HG02870 (cell line): ENCODE data around the gene TIMM23.
"Not testable (repeated sequence)": the region's sequence is repeated elsewhere in the genome, so short reads cannot be mapped to it uniquely, and the experiment has no call there.

Experiments
- ATAC-seq: cut with Tn5 transposase; IDR thresholded peaks from one replicate; pipeline ENCODE4 v1.9.1; 2021; ENCODE audit warnings: mild to moderate bottlenecking, moderate library complexity; ENCODE audit not compliant: unreplicated experiment

Gene TIMM23, protein sequence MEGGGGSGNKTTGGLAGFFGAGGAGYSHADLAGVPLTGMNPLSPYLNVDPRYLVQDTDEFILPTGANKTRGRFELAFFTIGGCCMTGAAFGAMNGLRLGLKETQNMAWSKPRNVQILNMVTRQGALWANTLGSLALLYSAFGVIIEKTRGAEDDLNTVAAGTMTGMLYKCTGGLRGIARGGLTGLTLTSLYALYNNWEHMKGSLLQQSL

DNA sequence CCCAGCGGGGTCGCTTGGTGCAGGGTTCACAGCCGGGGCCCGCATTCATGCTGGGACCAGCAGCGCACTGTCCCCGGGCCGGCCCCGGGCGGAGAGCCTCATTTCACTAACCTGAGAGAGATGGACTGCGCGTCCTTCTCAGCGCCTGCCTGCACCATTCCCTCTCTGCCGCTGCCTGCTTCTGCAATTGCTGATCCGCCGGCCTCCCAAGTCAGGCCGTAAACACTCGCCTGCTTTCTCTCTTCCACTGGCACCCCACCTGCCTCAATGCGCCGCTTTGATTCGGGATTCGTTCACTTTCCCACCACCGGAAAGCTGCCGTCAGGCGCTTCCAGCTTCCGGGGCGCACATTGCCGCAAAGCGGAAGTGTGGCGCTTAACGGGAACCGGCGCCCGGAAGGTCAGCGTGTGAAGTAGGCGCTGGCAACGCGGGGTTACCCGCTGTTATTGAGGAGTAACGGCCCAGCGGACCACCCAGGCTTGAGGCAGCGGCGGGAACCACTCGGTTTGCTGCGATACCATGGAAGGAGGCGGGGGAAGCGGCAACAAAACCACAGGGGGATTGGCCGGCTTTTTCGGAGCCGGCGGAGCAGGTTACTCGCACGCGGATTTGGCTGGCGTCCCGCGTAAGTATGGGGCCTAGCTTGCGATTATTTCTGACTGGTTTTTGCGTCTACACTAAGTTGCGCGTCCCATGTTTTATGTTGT is at the start of gene TIMM23:
Gene TIMM23, plus strand, starts transcription at position 384 of the 707 bp plus-strand sequence. Its CDS starts 136 bp downstream, at position 520.
- ATAC-seq: peak; percentile 55

DNA sequence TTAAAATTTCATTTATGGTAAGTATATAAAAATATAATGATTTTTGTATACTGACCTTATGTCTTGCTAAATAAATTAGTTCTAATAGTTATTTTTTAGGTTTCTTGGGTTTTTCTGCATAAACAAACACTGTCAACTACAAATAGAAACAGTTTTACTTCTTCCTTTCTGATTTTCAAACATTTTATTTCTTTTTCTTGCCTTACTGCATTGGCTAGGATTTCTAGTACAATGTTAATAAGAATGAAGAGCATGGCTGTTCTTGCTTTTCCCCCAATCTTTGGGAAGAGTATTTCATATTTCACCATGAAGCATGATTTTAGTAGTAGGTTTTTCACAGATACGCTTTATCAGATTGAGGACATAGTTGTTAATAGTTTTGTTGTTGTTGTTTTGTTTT is 45.5 kb upstream of the TIMM23 start:
- not testable (repeated sequence) for ATAC-seq

DNA sequence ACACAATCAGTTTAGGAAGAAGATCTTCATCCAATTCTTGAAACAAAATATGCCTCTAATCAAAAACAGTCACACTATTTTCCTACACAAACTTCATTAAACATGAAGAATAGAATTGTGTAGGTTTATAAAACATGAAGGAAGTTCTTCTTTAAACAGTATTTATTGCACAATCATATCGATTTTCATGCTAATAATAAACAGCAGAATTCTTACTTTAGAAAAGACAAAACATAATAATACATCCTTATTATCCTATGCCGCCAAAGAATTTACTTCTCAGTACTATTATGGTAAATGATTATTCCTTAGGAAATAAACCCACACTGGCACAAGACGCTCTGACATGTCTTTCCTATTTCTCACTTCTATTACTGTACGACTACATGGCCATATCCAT is 41.0 kb upstream of the TIMM23 start:
- not testable (repeated sequence) for ATAC-seq

DNA sequence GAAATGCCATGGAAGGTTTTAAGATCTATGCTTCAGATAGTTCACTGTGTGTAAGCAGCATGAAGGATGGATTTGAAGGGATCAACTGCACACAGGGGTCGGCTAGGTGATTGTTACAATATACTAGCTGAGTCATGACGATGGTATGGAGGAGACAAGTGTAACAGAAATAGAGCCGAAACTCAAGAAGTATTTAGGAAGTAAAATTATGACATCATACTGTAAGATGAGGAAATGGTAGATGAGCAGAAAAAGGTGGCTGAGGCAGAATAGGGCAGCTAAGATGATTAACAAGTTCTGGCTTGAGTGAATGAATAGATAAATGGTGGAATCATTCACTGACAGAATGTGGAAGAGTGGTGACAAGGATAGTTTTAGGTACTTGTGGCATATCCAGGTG is 37.5 kb upstream of the TIMM23 start:
- ATAC-seq: not testable (repeated sequence)

DNA sequence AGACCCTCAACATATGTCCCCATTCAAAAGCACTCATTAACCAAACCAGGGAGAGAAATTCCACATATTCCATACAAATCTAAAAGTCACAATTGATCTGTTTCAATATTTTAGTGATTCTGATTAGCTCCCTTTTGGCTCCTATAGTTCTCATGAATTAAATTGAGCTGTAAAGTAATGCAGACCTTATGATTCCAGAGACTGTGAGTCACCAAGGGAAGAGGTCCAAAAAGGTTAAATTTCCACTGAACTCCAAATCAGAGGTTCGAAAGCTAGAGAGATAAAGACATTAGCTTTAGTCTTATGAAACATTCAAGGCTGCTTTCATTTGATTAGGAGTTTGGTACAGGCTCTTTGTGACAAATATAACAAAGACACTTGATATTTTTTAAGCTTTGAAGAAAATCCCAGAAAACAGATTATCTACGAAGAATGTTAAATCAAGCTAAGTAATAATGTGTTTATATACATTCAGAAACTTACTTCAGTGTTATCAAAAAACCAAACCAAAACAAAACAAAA is 33.1 kb upstream of the TIMM23 start:
- ATAC-seq: not testable (repeated sequence)

DNA sequence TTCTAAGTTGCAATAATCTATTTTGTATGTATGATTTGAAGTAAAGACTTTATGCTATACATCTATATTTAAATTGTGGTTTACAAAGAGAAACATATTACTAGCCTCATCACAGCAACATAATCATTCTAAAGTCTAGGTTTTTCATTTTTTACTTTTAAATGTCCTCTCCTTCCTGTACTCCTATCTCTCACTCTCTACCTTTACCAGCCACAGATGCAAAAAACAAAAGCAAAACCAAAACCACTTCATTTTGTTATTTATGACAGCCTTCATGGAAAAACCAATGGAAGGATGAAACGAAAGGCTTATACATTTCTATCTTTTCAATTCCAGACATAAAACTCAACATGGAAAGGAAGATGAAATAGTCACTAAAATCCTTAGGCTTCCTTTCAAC is 31.1 kb upstream of the TIMM23 start:
- not testable (repeated sequence) for ATAC-seq

DNA sequence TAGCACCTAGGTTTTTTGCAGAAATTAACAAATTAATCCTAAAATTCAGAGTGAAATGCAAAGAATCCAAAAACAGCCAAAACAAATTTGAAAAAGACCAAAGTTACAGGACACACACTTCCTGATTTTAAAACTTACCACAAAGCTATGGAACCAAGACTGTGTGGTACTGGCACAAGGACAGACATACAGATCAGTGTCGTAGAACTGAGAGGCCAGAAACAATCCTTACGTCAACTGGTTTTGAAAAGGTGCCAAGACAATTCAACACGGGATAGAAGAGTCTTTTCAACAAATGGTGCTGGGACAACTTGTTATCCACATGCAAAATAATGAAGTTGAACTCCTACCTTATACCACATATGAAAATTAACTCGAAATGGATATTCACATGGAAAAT is 26.8 kb upstream of the TIMM23 start:
- not testable (repeated sequence) for ATAC-seq

DNA sequence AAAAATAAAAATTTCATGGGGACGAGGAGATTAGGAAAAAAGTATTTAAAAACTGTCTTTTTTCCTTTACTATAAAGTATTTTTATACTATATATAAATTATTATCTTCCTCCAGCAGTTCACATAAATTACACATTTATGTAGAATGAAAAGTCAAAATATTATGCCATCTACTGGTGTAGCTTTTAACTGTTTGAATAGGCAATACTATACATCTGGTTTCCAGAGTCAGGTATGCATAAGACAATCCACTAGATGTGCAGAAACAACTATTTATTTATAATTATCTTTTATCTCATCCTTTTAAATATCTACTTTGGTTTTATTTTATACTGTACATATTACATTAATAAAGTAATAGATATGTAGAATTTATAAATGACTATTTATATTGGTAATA is 24.9 kb upstream of the TIMM23 start:
- ATAC-seq: not testable (repeated sequence)

DNA sequence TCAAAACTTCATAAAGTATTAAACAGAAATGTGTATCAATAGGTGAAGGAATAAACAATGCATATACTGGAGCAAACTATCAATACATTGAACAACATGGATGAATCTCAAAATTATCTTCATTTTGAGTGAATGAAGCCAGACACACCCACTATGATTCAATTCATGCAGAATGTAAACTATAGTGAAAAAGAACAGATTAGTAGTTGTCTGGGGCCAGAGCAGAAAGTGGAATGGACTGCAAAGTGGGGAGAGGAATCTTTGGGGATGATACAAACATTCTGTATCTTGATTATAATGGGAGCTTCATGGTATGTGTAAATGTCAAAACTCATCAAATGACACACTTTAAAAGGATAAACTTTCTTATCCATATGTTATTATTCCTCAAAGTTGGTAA is 23.5 kb upstream of the TIMM23 start:
- ATAC-seq: not testable (repeated sequence)

DNA sequence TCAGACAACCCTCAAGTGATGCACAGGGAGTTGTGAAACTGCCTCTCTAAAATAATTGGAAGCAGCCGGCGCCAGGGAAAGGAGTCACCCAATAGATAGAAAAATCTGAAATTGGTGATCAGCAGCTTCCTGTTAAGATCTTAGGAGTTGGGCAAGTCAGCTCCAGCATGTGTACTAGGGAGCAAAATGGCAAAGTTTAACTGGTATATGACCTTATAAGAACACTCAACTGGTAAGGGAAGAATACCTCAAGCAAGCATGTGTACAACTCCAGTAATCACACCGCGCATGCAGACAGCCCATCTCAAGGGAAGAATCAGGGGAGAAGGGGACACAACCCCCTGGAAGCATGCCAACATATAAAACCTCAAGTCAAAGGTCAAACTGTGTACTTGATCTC is 17.9 kb upstream of the TIMM23 start:
- not testable (repeated sequence) for ATAC-seq

DNA sequence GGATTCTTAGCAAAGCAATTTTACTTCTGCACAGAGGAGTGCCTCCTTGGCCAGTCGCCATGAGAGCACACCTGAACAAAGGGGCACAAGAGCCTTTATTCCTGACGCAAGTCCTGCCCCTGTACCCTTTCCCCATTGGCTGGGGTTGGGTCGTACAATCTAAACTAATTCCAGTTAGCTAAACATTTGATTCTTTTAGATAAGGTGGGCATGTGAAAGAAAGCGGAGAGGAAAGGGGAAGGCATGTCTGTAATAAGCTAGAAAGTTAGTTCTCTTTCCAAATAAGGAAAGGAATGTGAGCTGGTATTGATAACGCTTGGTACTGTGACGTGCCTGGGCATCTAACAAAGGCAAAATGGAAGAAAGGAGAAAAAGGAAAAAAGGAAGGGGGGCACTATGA is 15.7 kb upstream of the TIMM23 start:
- ATAC-seq: not testable (repeated sequence)

DNA sequence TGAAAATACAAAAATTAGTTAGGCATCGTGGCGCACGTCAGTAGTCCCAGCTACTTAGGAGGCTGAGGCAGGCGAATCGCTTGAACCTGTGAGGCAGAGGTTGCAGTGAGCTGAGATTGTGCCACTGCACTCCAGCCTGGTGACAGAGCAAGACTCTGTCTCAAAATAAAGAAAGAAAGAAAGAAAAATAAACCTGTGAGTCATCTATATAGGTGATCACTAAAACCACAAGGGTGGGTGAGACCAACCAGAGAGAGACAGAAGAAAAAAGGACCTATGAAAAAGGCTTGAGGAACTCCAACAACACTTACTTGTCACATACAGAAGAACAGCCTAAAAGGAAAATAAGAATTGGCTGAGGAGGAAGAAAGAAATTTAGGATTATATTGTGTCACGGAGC is 14.4 kb upstream of the TIMM23 start:
- ATAC-seq: not testable (repeated sequence)

DNA sequence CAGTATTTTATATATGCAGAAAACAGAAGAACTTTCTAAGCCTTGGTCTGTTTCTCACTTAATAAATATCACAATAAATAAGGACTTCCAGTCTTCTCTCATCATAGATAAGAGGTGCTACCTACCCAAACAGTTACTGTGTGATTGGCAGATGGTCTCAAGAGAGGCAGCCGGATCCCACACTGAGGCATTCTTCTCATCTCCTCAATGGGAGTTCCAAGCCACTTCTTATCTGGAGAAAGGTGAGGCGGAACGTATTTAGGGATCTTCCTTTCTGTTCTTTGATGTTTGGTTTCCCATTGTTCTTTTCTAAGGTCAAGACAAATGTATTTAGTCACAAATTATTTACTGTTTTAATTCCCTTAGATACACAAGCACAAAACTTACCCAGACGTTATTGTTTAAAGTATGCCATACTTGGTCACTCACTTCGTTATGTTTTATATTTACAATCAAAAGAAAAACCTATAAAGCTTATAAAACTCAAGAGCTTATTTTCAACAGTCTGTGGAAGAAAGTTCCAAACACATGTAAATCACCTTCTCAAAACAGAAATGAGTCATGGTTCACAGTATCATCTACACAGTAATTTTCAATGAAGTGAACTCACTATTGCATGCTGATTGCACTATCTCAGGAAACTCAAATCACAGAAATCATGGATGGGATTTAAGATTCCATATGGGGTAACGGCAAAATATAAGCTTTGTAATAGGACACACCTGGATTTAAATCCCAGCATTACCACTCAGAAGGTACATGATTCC is 9.4 kb upstream of the TIMM23 start:
- ATAC-seq: not testable (repeated sequence)

DNA sequence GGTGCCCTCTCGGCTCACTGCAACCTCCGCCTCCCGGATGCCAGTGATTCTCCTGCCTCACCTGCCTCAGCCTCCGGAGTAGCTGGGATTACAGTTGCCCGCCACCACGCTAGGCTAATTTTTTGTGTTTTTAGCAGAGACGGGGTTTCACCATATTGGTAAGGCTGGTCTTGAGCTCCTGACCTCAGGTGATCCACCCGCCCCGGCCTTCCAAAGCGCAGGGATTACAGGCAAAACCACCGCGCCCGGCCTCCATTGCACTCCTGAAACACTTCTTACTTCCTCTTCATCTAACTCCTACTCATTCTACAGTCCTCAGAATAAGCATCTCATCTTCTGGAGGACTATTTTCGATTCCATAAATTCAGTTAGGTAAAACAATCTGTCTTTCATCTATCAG is 1.3 kb upstream of the TIMM23 start:
- not testable (repeated sequence) for ATAC-seq

DNA sequence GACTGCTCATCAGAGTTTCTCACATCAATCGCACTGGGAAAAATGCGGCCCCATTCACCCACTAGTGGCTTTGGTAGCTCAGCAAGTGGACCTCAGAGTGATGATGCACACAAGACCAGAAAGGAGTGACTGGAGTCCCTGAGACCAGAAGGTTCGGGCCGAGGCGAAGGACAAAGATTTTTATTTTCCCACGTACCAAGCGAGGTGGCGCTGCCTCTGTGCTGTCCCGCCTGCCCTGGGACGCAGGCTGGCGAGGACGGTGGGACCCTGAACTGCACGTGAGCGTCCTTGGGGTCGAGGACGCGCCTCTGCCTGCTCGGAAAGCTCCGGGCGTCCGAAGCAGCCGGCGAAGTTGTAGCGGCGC is 565 bp upstream of the TIMM23 start:
- peak; percentile 28 for ATAC-seq

DNA sequence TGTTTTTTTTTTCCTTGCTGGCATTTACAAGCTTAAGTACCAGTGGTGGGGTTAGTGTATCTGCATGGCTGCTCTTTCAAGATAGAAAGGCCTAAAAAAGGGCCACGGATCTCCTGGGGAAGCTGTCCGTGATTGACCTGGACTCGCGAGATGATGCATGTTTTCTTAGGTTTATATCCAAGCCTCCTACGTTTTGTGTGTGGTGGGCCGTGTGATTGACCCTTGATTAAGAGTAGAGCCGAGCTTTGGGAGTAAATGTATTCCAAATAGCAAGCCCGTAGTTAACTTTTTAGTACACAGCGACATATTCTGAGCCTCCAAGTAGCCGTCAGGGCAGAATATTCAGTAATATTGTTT is 502 bp downstream of the TIMM23 start:
- ATAC-seq: peak; percentile 9

DNA sequence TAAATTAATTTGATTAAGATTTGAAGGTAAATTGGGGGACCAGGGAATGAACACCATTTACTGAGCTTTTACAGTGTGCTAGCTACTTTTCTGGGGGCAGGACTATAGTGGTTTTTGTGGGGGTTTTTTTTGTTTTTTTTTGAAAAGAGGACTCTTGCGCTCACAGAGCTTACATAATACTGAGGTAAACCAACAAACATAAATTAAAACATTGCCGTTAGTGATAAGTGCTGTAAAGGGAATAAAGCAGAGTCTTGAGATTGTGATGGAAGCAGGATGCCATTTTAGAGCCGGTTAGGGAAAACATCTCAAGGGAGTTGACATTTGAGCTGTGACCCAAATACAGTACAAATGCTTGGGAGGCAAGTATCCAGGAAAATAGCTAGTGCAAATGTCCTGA is 1.8 kb downstream of the TIMM23 start:
- not testable (repeated sequence) for ATAC-seq

DNA sequence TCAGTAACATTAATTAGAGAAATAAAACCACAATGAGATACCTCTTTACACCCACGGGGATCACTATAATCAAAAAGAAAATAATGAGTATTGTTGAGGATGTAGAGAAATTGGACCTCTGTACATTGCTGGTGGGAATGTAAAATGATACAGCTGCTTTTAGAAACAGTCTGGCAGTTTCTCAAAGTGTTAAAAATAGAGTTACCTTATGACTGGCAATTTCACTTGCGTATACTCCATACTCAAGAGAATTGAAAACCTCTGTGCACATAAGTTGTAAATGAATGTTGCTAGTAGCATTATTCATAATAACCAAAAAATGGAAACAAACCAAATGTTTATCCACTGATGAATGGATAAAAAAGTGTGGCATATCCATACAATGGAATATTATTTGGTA is 6.3 kb downstream of the TIMM23 start:
- ATAC-seq: peak; percentile 96

DNA sequence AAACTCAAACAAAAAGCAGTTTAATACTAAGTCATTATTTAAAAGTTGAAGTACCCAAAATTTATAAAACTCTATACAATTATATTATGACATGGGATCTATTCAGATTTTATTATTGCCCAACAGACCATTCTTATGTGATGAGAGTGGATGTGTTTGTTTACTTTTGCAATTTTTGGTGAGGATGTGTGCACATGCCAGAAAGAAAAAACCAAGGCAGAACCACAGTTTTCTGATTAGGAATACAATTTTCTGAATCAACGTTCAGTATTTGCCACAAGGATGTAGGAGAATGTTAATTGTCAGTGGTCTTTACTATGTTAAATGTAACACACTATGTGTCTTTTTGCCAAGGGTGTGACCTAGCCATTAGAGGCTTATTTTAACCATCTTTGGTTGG is 9.1 kb downstream of the TIMM23 start:
- not testable (repeated sequence) for ATAC-seq

DNA sequence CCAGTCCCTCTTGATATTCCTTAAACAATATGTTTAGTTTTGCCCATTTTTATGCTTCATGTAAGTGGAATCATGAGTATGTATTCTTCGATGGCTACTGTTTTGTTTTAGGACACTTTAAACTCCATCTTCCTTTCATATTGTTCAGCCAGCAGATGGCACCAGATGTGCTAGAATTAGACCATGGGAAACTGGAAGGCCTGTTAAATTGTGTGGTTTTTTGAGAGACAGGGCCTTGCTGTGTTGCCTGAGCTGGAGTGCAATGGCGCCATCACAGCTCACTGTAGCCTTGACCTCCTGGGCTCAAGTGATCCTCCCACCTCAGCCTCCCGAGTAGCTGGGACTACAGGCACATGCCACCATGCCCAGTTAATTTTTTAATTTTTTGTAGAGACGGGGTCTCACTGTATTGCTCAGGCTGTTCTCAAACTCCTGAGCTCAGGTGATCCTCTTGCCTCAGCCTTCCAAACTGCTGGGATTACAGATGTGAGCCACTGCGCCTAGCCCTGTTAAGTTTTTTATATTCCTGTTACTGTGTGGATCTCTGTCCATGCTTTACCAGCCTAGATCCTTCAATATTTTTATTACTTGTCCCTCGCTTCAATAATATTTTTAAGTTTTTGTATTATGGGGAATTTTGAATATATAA is 11.4 kb downstream of the TIMM23 start:
- ATAC-seq: peak; percentile 44

DNA sequence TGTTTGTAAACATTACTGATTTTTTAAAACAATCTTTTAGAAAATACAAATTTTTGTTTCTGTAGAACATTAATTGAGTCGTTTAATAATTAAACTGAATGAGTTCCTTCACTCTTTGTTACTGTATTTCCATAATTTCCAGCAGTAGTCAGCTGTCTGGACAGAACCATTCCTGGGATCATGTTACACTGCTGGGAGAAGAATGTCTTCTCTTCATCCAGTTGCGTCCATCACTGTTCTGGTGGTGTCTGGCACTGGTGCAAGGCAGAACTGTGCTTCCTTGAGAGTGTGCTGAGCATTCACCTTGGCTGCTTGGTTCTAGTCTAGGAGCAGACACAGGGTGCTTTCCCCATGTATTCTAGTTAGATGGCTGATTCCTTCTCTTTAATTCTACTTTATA is 12.2 kb downstream of the TIMM23 start:
- ATAC-seq: not testable (repeated sequence)
